Naive thymus-derived CD4-positive, alpha-beta T cell (primary cell): ENCODE results near the gene TSGA10. TPM values are rescaled to one million over a fixed set of nuclear protein-coding genes. Genes with fewer than 3 reads are reported as not detected.
"Not testable (repeated sequence)": the region's sequence is repeated elsewhere in the genome, so short reads cannot be mapped to it uniquely, and the experiment has no call there.

ENCODE experiments used
- ATAC-seq: fragments of 150-1000 bp; cut with Tn5 transposase; 2 replicates; pipeline ENCODE4 v1.10.0; 2021; ENCODE audit warnings: mild to moderate bottlenecking, moderate library complexity
- CTCF ChIA-PET: fragments of 350-600 bp; sonication (Branson Sonifier 250); formaldehyde crosslinking; loops from one replicate; lab custom pipeline; 2021; ENCODE audit warnings: antibody characterized with exemption; lab: Charles Lee
- POLR2A ChIA-PET: fragments of 350-600 bp; sonication (Branson Sonifier 250); formaldehyde crosslinking; loops from one replicate; lab custom pipeline; 2021; ENCODE audit warnings: antibody characterized with exemption, inconsistent platforms; lab: Charles Lee
- DNase-seq, 9 donors: peaks; one replicate each; pipeline versions ENCODE4 v3.0.0 to v3.0.0-alpha.2; 2020 to 2022; ENCODE audit warnings: mixed read lengths in 1 of 9
- H3K27ac ChIP-seq: one replicate; pipeline ENCODE4 v1.7.0; 2013; ENCODE audit warnings: mild to moderate bottlenecking, low read depth, low read length, moderate library complexity
- H3K27me3 ChIP-seq, 2 donors: one replicate each; pipeline ENCODE4 v1.7.0; 2013; ENCODE audit warnings: low read length in 2 of 2, mild to moderate bottlenecking in 2 of 2, moderate library complexity in 2 of 2; ENCODE audit not compliant: control insufficient read depth in 2 of 2, insufficient read depth in 2 of 2
- H3K36me3 ChIP-seq, 3 experiments: 1 replicate in 2 of 3; 2 replicates in 1 of 3; pipeline ENCODE4 v1.7.0; 2013; ENCODE audit warnings: low read length in 3 of 3, mild to moderate bottlenecking in 3 of 3, moderate library complexity in 1 of 3; ENCODE audit not compliant: insufficient read depth in 3 of 3, control insufficient read depth in 2 of 3
- H3K4me1 ChIP-seq, 2 donors: one replicate each; pipeline ENCODE4 v1.7.0; 2013; ENCODE audit warnings: low read length in 2 of 2, mild to moderate bottlenecking in 2 of 2, moderate library complexity in 1 of 2; ENCODE audit not compliant: control insufficient read depth in 2 of 2, insufficient read depth in 2 of 2
- H3K4me3 ChIP-seq: 2 replicates; pipeline ENCODE4 v1.7.0; 2013; ENCODE audit warnings: mild to moderate bottlenecking, low read length
- H3K9me3 ChIP-seq, 3 experiments: 1 replicate in 2 of 3; 2 replicates in 1 of 3; pipeline ENCODE4 v1.7.0; 2013; ENCODE audit warnings: low read length in 3 of 3; ENCODE audit not compliant: control insufficient read depth in 2 of 3
- H3K27ac Mint-ChIP-seq, 9 donors: one replicate each; pipeline ENCODE4 v1.8.0; 2020 to 2022; ENCODE audit warnings: mixed read lengths in 9 of 9, mild to moderate bottlenecking in 8 of 9, moderate library complexity in 5 of 9, inconsistent platforms in 2 of 9
- H3K27me3 Mint-ChIP-seq, 5 donors: one replicate each; pipeline ENCODE4 v1.8.0; 2021 to 2022; ENCODE audit warnings: mixed read lengths in 5 of 5, mild to moderate bottlenecking in 1 of 5
- H3K36me3 Mint-ChIP-seq, 5 donors: one replicate each; pipeline ENCODE4 v1.8.0; 2020 to 2022; ENCODE audit warnings: mixed read lengths in 5 of 5, mild to moderate bottlenecking in 3 of 5, inconsistent platforms in 1 of 5
- H3K4me1 Mint-ChIP-seq, 7 donors: one replicate each; pipeline ENCODE4 v1.8.0; 2020 to 2022; ENCODE audit warnings: mixed read lengths in 7 of 7, mild to moderate bottlenecking in 3 of 7, inconsistent platforms in 1 of 7
- H3K4me3 Mint-ChIP-seq, 10 donors: one replicate each; pipeline ENCODE4 v1.8.0; 2020 to 2022; ENCODE audit warnings: mild to moderate bottlenecking in 10 of 10, mixed read lengths in 10 of 10, moderate library complexity in 6 of 10, inconsistent platforms in 2 of 10
- H3K9me3 Mint-ChIP-seq, 11 donors: one replicate each; pipeline ENCODE4 v1.8.0; 2020 to 2022; ENCODE audit warnings: mixed read lengths in 11 of 11, mild to moderate bottlenecking in 4 of 11, inconsistent platforms in 1 of 11, moderate library complexity in 1 of 11
- intact Hi-C, 2 donors: fragments of 100-400 bp; cut with micrococcal nuclease; formaldehyde crosslinking; loops; one replicate each; pipeline ENCODE4 v1.15.1; 2023
- polyA plus RNA-seq, 2 donors: library from polyadenylated mRNA; unstranded; fragments of 300-500 nt; fragmentation: Illumina TruSeq; gene quantifications; one replicate each; pipeline ENCODE4 v1.2.3, GENCODE V29; 2021
- total RNA-seq, 6 experiments: library from RNA in 5 of 6; stranded (reverse) in 5 of 6; gene quantifications; 1 replicate in 5 of 6; 2 replicates in 1 of 6; pipeline ENCODE4 v1.2.3 and lab custom pipeline; 2021 to 2026

TSGA10 gene
- total and polyA plus RNA-seq, 7 experiments from 2014 or later: 3.5 to 31.7 (median 18.6) TPM

- no peaks in the 10 kb centered on the region for H3K36me3 ChIP-seq
- H3K36me3 Mint-ChIP-seq: peaks cover 0 to 3% (median 0%) of the 10 kb centered on the region in 5 donors
- H3K4me3 ChIP-seq: no peak overlapping the region
- DNase-seq (no peak), ATAC-seq (no peak)
- H3K4me1 ChIP-seq: no peaks in the 10 kb centered on the region
- H3K27ac ChIP-seq: no peak overlapping the region
- ChIA-PET CTCF (no interaction called here), POLR2A (no interaction called here)
- H3K27me3 ChIP-seq: no peaks in the 10 kb centered on the region
- H3K9me3 Mint-ChIP-seq: no peaks in the 10 kb centered on the region
- intact Hi-C loops: no loop called here
- H3K4me1 Mint-ChIP-seq: peaks cover 0 to 1% (median 0%) of the 10 kb centered on the region in 7 donors
- no peak overlapping the region for H3K27ac Mint-ChIP-seq
- H3K27me3 Mint-ChIP-seq: peaks cover 0 to 26% (median 3%) of the 10 kb centered on the region in 5 donors
- H3K4me3 Mint-ChIP-seq: no peak overlapping the region
- no peaks in the 10 kb centered on the region for H3K9me3 ChIP-seq
These were observed 72.9 kb downstream of the TSGA10 start for GRCh38 chr2:99081891-99082290.

- ATAC-seq (no peak), DNase-seq (no peak)
- no peaks in the 10 kb centered on the region for H3K27me3 ChIP-seq
- no peaks in the 10 kb centered on the region for H3K9me3 ChIP-seq
- Mint-ChIP-seq H3K4me3 (no peak overlapping the region), H3K27me3 (peaks cover 0 to 32% (median 3%) of the 10 kb centered on the region in 5 donors), H3K27ac (no peak overlapping the region), H3K9me3 (no peaks in the 10 kb centered on the region), H3K36me3 (no peaks in the 10 kb centered on the region), H3K4me1 (no peaks in the 10 kb centered on the region)
- no peak overlapping the region for H3K27ac ChIP-seq
- POLR2A ChIA-PET: no interaction called here
- no peaks in the 10 kb centered on the region for H3K4me1 ChIP-seq
- no peaks in the 10 kb centered on the region for H3K36me3 ChIP-seq
- intact Hi-C loops: no loop called here
- CTCF ChIA-PET: no interaction called here
- H3K4me3 ChIP-seq: no peak overlapping the region
These were observed 75.5 kb downstream of the TSGA10 start for GRCh38 chr2:99079226-99079625.

GRCh38 chr2:99072551-99072950 lies 82.2 kb downstream of the TSGA10 start:
- Mint-ChIP-seq H3K27ac (no peak overlapping the region), H3K4me1 (peaks cover 0 to 3% (median 0%) of the 10 kb centered on the region in 7 donors), H3K36me3 (no peaks in the 10 kb centered on the region), H3K27me3 (peaks cover 0 to 25% (median 0%) of the 10 kb centered on the region in 5 donors), H3K4me3 (no peak overlapping the region), H3K9me3 (no peaks in the 10 kb centered on the region)
- intact Hi-C loops: no loop called here
- Histone ChIP-seq H3K4me3 (no peak overlapping the region), H3K9me3 (no peaks in the 10 kb centered on the region), H3K4me1 (no peaks in the 10 kb centered on the region), H3K36me3 (no peaks in the 10 kb centered on the region), H3K27ac (no peak overlapping the region), H3K27me3 (no peaks in the 10 kb centered on the region)
- ATAC-seq: no peak
- ChIA-PET POLR2A (no interaction called here), CTCF (no interaction called here)
- DNase-seq: no peak

- no peaks in the 10 kb centered on the region for H3K9me3 Mint-ChIP-seq
- Histone ChIP-seq H3K27me3 (no peaks in the 10 kb centered on the region), H3K36me3 (no peaks in the 10 kb centered on the region), H3K4me3 (no peak overlapping the region), H3K9me3 (no peaks in the 10 kb centered on the region), H3K4me1 (peaks cover 8 to 23% of the 10 kb centered on the region in 2 donors), H3K27ac (no peak overlapping the region)
- peak overlapping the region in 2 of 9 donors; percentile 10 to 42 for H3K27ac Mint-ChIP-seq
- H3K4me1 Mint-ChIP-seq: peaks cover 0 to 6% (median 0%) of the 10 kb centered on the region in 7 donors
- ChIA-PET CTCF (no interaction called here), POLR2A (no interaction called here)
- no peaks in the 10 kb centered on the region for H3K36me3 Mint-ChIP-seq
- intact Hi-C loops: loop anchor here (2.0 to 10.0 kb wide), 11 partner anchors 73 to 1071 kb away; partner anchors contain the start of genes C2orf15 (in 1 of the 2), COA5 (in 1 of the 2), EIF5B (in 1 of the 2) and LIPT1 (in 1 of the 2)
- H3K4me3 Mint-ChIP-seq: no peak overlapping the region
- no peak for DNase-seq
- peaks cover 0 to 13% (median 0%) of the 10 kb centered on the region in 5 donors for H3K27me3 Mint-ChIP-seq
- no peak for ATAC-seq
These were observed 86.7 kb downstream of the TSGA10 start for GRCh38 chr2:99067871-99068625.

GRCh38 chr2:99066075-99066958 lies 88.4 kb downstream of the TSGA10 start:
- Histone ChIP-seq H3K36me3 (no peaks in the 10 kb centered on the region), H3K4me1 (peaks cover 8 to 23% of the 10 kb centered on the region in 2 donors), H3K9me3 (no peaks in the 10 kb centered on the region), H3K4me3 (no peak overlapping the region), H3K27ac (peak overlapping the region; percentile 52), H3K27me3 (no peaks in the 10 kb centered on the region)
- ChIA-PET POLR2A (interaction anchor here (0.6 to 2.1 kb wide), 4 partner anchors 74 to 295 kb away, joined by 3 to 11 read pairs (median 6); partner anchors contain the start of genes C2orf15, MITD1 and MRPL30), CTCF (interaction anchor here (0.6 to 1.2 kb wide), 5 partner anchors 21 to 417 kb away, joined by 3 to 5 read pairs (median 4); no protein-coding TSS in a partner anchor)
- peaks cover 0 to 6% (median 0%) of the 10 kb centered on the region in 7 donors for H3K4me1 Mint-ChIP-seq
- H3K36me3 Mint-ChIP-seq: no peaks in the 10 kb centered on the region
- intact Hi-C loops: loop anchor here (1.0 to 10.0 kb wide), 13 partner anchors 74 to 1260 kb away; partner anchors contain the start of genes C2orf15 (in 1 of the 2), COA5 (in 1 of the 2), EIF5B (in 1 of the 2) and LIPT1 (in 1 of the 2)
- ATAC-seq (peak; percentile 93), DNase-seq (peak in 7 of 9 donors; percentile 22 to 54 (median 40))
- H3K27ac Mint-ChIP-seq: no peak overlapping the region
- H3K4me3 Mint-ChIP-seq: no peak overlapping the region
- H3K9me3 Mint-ChIP-seq: no peaks in the 10 kb centered on the region
- peaks cover 0 to 3% (median 0%) of the 10 kb centered on the region in 5 donors for H3K27me3 Mint-ChIP-seq

GRCh38 chr2:99049187-99049586 lies 105.6 kb downstream of the TSGA10 start:
- DNase-seq, CTCF ChIA-PET, H3K4me3 ChIP-seq, POLR2A ChIA-PET, ATAC-seq, H3K27ac ChIP-seq, H3K27ac Mint-ChIP-seq, H3K4me1 ChIP-seq, H3K4me1 Mint-ChIP-seq, H3K36me3 ChIP-seq, H3K4me3 Mint-ChIP-seq, H3K9me3 ChIP-seq, H3K27me3 ChIP-seq, intact Hi-C loops: not testable (repeated sequence)
- H3K9me3 Mint-ChIP-seq: peaks cover 5 to 39% (median 17%) of the 10 kb centered on the region in 11 donors
- peaks cover 16 to 49% (median 26%) of the 10 kb centered on the region in 5 donors for H3K36me3 Mint-ChIP-seq
- H3K27me3 Mint-ChIP-seq: peaks cover 0 to 19% (median 0%) of the 10 kb centered on the region in 5 donors
